ENCODE data around the gene GREM1.

DNA sequence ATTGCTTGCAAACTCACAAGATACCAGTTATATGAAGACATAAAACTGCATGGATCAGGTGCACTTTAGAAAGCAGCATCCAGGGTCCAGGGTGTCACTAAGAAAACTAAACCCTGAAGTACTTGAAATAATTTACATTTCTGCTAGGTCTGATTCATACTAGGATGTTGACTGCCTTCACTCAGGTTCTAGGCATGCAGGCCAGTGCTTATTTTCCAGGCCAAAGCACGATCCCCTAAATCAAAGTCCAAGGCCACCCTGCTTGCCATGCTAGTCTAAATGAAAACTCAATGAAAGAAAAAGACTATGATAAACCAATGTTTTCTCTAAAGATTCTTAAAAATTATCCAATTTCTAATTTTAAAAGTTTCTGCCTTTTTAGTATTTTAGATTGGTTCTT, 49.4 kb downstream of the GREM1 start:
- TF ChIP-seq POLR2A (IDR thresholded peaks at IDR 0.05; ENCODE audit: borderline replicate concordance, extremely low read depth, insufficient read depth, insufficient read length) (no peak), EZH2 (IDR thresholded peaks at IDR 0.05) (no peak), RAD21 (IDR thresholded peaks at IDR 0.05; ENCODE audit: low read depth) (no peak), ZNF274 (IDR thresholded peaks at IDR 0.05; ENCODE audit: low read depth, low read length) (no peak), ZFX (IDR thresholded peaks at IDR 0.05) (no peak), SP1 (IDR thresholded peaks at IDR 0.05; ENCODE audit: low read depth) (no peak)
- TF ChIP-seq, protein P1, sequence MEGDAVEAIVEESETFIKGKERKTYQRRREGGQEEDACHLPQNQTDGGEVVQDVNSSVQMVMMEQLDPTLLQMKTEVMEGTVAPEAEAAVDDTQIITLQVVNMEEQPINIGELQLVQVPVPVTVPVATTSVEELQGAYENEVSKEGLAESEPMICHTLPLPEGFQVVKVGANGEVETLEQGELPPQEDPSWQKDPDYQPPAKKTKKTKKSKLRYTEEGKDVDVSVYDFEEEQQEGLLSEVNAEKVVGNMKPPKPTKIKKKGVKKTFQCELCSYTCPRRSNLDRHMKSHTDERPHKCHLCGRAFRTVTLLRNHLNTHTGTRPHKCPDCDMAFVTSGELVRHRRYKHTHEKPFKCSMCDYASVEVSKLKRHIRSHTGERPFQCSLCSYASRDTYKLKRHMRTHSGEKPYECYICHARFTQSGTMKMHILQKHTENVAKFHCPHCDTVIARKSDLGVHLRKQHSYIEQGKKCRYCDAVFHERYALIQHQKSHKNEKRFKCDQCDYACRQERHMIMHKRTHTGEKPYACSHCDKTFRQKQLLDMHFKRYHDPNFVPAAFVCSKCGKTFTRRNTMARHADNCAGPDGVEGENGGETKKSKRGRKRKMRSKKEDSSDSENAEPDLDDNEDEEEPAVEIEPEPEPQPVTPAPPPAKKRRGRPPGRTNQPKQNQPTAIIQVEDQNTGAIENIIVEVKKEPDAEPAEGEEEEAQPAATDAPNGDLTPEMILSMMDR (IDR thresholded peaks at IDR 0.05 in 2 of 3, conservative IDR thresholded peaks at IDR 0.05 in 1 of 3; ENCODE audit: borderline replicate concordance in 1 of 3, insufficient read depth in 1 of 3, low read depth in 2 of 3, low read length in 2 of 3) = no peak
- TF ChIP-seq, protein P2, sequence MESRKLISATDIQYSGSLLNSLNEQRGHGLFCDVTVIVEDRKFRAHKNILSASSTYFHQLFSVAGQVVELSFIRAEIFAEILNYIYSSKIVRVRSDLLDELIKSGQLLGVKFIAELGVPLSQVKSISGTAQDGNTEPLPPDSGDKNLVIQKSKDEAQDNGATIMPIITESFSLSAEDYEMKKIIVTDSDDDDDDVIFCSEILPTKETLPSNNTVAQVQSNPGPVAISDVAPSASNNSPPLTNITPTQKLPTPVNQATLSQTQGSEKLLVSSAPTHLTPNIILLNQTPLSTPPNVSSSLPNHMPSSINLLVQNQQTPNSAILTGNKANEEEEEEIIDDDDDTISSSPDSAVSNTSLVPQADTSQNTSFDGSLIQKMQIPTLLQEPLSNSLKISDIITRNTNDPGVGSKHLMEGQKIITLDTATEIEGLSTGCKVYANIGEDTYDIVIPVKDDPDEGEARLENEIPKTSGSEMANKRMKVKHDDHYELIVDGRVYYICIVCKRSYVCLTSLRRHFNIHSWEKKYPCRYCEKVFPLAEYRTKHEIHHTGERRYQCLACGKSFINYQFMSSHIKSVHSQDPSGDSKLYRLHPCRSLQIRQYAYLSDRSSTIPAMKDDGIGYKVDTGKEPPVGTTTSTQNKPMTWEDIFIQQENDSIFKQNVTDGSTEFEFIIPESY (IDR thresholded peaks at IDR 0.05; ENCODE audit: extremely low read depth, insufficient replicate concordance, low read length) = no peak
- TF ChIP-seq, protein P3, sequence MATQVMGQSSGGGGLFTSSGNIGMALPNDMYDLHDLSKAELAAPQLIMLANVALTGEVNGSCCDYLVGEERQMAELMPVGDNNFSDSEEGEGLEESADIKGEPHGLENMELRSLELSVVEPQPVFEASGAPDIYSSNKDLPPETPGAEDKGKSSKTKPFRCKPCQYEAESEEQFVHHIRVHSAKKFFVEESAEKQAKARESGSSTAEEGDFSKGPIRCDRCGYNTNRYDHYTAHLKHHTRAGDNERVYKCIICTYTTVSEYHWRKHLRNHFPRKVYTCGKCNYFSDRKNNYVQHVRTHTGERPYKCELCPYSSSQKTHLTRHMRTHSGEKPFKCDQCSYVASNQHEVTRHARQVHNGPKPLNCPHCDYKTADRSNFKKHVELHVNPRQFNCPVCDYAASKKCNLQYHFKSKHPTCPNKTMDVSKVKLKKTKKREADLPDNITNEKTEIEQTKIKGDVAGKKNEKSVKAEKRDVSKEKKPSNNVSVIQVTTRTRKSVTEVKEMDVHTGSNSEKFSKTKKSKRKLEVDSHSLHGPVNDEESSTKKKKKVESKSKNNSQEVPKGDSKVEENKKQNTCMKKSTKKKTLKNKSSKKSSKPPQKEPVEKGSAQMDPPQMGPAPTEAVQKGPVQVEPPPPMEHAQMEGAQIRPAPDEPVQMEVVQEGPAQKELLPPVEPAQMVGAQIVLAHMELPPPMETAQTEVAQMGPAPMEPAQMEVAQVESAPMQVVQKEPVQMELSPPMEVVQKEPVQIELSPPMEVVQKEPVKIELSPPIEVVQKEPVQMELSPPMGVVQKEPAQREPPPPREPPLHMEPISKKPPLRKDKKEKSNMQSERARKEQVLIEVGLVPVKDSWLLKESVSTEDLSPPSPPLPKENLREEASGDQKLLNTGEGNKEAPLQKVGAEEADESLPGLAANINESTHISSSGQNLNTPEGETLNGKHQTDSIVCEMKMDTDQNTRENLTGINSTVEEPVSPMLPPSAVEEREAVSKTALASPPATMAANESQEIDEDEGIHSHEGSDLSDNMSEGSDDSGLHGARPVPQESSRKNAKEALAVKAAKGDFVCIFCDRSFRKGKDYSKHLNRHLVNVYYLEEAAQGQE (IDR thresholded peaks at IDR 0.05; ENCODE audit: low read depth) = no peak

All from HCT116 (cell line).